Measurements from ENCODE around the gene ANXA1. TPM values are rescaled to one million over a fixed set of nuclear protein-coding genes. Genes with fewer than 3 reads are reported as not detected.

The ANXA1 gene
- total RNA-seq, 2 donors from 2014 or later = 331 to 533 TPM

GRCh38 chr9:73133921-73134407, 17.7 kb upstream of the ANXA1 start:
- intact Hi-C loops (cut with DNase I) = no loop called here
- no peak for DNase-seq (ENCODE audit: low spot score)

GRCh38 chr9:73135394-73135793, 16.3 kb upstream of the ANXA1 start:
- no peak for DNase-seq (ENCODE audit: low spot score)
- intact Hi-C loops (cut with DNase I) = no loop called here

- no peak for DNase-seq (ENCODE audit: low spot score)
- intact Hi-C loops (cut with DNase I) = no loop called here
These were observed 14.3 kb upstream of the ANXA1 start for GRCh38 chr9:73137286-73137899.

- DNase-seq (ENCODE audit: low spot score) = no peak
- intact Hi-C loops (cut with DNase I) = no loop called here
These were observed 13.8 kb upstream of the ANXA1 start for GRCh38 chr9:73137914-73138313.

- no peak for DNase-seq (ENCODE audit: low spot score)
- intact Hi-C loops (cut with DNase I) = no loop called here
These were observed 13.1 kb upstream of the ANXA1 start for GRCh38 chr9:73138516-73138915.

GRCh38 chr9:73141282-73141681, 10.4 kb upstream of the ANXA1 start:
- intact Hi-C loops (cut with DNase I) = no loop called here
- DNase-seq (ENCODE audit: low spot score) = no peak

GRCh38 chr9:73143711-73144328, 7.8 kb upstream of the ANXA1 start:
- DNase-seq (ENCODE audit: low spot score) = no peak
- intact Hi-C loops (cut with DNase I) = no loop called here

GRCh38 chr9:73146111-73146815, 5.4 kb upstream of the ANXA1 start:
- DNase-seq (ENCODE audit: low spot score) = no peak
- intact Hi-C loops (cut with DNase I) = no loop called here

- intact Hi-C loops (cut with DNase I) = no loop called here
- DNase-seq (ENCODE audit: low spot score) = no peak
These were observed 3.2 kb upstream of the ANXA1 start for GRCh38 chr9:73148447-73148937.

- intact Hi-C loops (cut with DNase I) = no loop called here
These were observed 2.1 kb upstream of the ANXA1 start for GRCh38 chr9:73149371-73150067.

GRCh38 chr9:73152543-73152844, 829 bp downstream of the ANXA1 start:
- intact Hi-C loops (cut with DNase I) = no loop called here
- DNase-seq (ENCODE audit: low spot score) = no peak

More at GRCh38 chr9:73149371-73150067, 2.1 kb upstream of the ANXA1 start:
- DNase-seq (ENCODE audit: low spot score) = no peak

- intact Hi-C loops (cut with DNase I) = no loop called here
- no peak for DNase-seq (ENCODE audit: low spot score)
These were observed 1.3 kb downstream of the ANXA1 start for GRCh38 chr9:73152953-73153352.

- intact Hi-C loops (cut with DNase I) = no loop called here
These were observed 2.1 kb downstream of the ANXA1 start for GRCh38 chr9:73153793-73154227.

GRCh38 chr9:73154271-73154670, 2.6 kb downstream of the ANXA1 start:
- DNase-seq (ENCODE audit: low spot score) = no peak
- intact Hi-C loops (cut with DNase I) = no loop called here

More at GRCh38 chr9:73153793-73154227, 2.1 kb downstream of the ANXA1 start:
- DNase-seq (ENCODE audit: low spot score) = no peak

GRCh38 chr9:73154722-73155121, 3.1 kb downstream of the ANXA1 start:
- intact Hi-C loops (cut with DNase I) = no loop called here
- no peak for DNase-seq (ENCODE audit: low spot score)

- intact Hi-C loops (cut with DNase I) = no loop called here
- no peak for DNase-seq (ENCODE audit: low spot score)
These were observed 3.7 kb downstream of the ANXA1 start for GRCh38 chr9:73155377-73155776.

GRCh38 chr9:73155968-73156864, 4.6 kb downstream of the ANXA1 start:
- intact Hi-C loops (cut with DNase I) = no loop called here
- DNase-seq (ENCODE audit: low spot score) = no peak

- intact Hi-C loops (cut with DNase I) = no loop called here
These were observed 5.2 kb downstream of the ANXA1 start for GRCh38 chr9:73156865-73157187.

GRCh38 chr9:73157811-73158210, 6.1 kb downstream of the ANXA1 start:
- intact Hi-C loops (cut with DNase I) = no loop called here
- no peak for DNase-seq (ENCODE audit: low spot score)

More at GRCh38 chr9:73156865-73157187, 5.2 kb downstream of the ANXA1 start:
- DNase-seq (ENCODE audit: low spot score) = no peak

Measured in posterior vena cava (tissue), 2 donors.